Transverse colon (tissue), 4 donors: ENCODE results near the gene JADE2.

ENCODE experiments used
- POLR2A ChIP-seq: fragments of 450-650 bp; IDR thresholded peaks from one replicate; pipeline ENCODE4 v1.6.1; 2016; ENCODE audit warnings: antibody characterized with exemption, mild to moderate bottlenecking, moderate library complexity
- POLR2AphosphoS5 ChIP-seq, 3 donors: sonication (generic); formaldehyde crosslinking; IDR thresholded peaks; one replicate each; pipeline ENCODE4 v1.6.1; 2016; ENCODE audit warnings: antibody characterized with exemption in 3 of 3
- TF ChIP-seq, protein P1 (sequence below), 5 experiments: fragments of 200-600 bp in 3 of 5; fragments of 450-650 bp in 2 of 5; sonication (generic) in 3 of 5; IDR thresholded peaks; 1 replicate in 2 of 5; 2 replicates in 3 of 5; pipeline ENCODE4 v1.5.1; 2016 to 2017; ENCODE audit warnings: antibody characterized with exemption in 5 of 5, inconsistent platforms in 3 of 5, mild to moderate bottlenecking in 2 of 5, moderate library complexity in 1 of 5

DNA sequence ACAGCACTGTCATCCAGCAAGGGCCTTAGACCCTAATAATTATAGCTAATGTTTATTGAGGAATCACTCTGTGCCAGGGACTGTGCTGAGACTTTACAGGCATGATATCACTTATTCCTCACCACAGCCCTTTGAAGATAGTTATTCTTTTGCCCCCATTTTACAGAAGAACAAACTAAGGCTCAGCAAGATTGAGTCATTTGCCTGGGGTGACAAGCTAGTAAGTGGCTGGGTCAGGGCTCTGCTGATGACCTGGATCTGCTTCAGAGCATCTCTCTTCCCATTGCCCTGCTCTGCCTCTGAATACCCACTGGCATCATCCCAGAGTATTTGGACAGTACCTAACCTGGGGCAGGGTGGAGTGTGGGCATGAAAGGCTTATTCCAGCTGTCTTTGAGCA, 11.8 kb downstream of the JADE2 start:
- TF ChIP-seq, protein P1, sequence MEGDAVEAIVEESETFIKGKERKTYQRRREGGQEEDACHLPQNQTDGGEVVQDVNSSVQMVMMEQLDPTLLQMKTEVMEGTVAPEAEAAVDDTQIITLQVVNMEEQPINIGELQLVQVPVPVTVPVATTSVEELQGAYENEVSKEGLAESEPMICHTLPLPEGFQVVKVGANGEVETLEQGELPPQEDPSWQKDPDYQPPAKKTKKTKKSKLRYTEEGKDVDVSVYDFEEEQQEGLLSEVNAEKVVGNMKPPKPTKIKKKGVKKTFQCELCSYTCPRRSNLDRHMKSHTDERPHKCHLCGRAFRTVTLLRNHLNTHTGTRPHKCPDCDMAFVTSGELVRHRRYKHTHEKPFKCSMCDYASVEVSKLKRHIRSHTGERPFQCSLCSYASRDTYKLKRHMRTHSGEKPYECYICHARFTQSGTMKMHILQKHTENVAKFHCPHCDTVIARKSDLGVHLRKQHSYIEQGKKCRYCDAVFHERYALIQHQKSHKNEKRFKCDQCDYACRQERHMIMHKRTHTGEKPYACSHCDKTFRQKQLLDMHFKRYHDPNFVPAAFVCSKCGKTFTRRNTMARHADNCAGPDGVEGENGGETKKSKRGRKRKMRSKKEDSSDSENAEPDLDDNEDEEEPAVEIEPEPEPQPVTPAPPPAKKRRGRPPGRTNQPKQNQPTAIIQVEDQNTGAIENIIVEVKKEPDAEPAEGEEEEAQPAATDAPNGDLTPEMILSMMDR (IDR thresholded peaks at IDR 0.05) = no peak
- TF ChIP-seq POLR2A (no peak), POLR2AphosphoS5 (IDR thresholded peaks at IDR 0.05) (no peak)
